Measurements from ENCODE around the gene GAA.
"Not testable (repeated sequence)": the region's sequence is repeated elsewhere in the genome, so short reads cannot be mapped to it uniquely, and the experiment has no call there.

GAA gene

DNA sequence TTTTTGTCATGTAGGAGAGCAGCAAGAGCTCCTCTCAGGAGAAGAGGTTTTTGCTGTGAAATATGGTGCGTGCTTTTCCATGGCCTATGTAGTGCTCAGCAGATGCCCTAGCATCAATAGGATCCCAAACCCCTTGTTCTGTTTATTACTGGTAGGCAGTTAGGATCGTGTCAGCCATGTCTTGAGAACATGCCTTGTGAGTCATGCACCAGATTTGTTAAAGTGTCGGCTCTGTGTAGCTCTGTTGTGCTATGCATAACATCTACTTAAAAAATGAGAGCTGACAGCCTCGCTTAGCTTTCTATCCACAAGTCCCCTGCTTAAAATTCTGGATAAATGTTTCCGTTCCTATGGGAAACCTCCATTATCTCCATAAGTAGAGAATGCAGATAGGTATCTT lies 50.0 kb downstream of the GAA start:
- no peak for DNase-seq

DNA sequence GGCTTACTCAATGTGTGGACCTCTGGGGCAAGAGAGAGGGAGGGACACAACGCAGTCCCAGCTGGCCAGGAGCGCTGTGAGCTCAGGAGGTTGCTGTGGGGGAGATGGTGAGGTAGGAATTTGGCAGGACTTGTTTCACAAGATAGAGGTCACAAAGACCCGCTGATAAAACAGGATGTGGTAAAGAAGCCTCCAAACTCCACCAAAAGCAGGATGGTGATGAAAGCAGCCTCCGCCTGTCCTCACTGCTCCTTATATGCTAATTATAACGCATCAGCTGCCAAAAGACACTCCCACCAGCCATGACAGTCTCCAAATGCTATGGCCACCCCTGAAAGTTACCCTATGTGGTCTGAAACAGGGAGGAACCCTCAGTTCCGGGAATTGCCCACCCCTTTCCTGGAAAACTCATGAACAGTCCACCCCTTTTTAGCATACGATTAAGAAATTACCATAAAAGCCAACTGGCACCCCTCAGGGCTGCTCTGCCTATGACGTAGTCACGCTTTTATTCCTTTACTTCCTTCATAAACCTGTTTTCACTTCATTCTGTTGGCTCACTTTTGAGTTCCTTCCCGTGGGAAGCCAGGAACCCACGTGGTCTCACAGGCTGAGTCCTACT lies 50.8 kb downstream of the GAA start:
- DNase-seq, result no peak

DNA sequence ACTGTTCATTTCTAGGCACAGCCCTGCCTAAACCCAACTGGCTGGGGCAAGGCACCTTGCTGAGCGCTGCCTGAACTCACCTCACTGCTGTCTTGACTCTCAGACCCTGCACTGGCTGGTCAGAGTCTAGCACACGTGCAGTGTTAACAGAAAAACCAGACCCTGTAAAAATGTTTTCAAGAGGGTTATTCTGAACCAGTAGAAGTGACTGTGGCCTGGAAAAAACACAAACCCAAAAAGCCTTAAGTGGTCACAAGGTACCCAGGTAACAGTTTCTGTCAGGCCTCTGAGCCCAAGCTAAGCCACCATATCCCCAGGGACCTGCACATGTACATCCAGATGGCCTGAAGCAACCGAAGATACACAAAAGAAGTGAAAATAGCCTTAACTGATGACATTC lies 51.6 kb downstream of the GAA start:
- no peak for DNase-seq

DNA sequence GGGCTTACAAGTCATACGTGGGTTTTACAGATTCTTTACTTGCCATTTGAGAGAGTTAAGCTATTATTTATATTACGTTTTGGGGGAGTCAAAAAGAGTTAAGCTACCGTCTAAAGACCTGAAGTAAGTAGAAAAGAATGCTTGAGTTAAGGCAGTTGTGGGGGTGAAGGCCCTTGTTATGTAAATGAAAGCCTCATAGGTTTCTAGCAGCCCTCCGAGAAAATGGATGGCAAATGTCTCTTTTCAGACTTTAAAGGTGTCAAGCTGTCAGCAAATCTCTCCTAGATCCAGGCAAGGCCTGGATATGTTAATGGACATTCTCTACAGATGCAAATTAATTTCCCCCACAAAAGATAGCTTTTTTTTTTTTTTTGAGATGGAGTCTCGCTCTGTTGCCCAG lies 52.8 kb downstream of the GAA start:
- DNase-seq, result no peak

DNA sequence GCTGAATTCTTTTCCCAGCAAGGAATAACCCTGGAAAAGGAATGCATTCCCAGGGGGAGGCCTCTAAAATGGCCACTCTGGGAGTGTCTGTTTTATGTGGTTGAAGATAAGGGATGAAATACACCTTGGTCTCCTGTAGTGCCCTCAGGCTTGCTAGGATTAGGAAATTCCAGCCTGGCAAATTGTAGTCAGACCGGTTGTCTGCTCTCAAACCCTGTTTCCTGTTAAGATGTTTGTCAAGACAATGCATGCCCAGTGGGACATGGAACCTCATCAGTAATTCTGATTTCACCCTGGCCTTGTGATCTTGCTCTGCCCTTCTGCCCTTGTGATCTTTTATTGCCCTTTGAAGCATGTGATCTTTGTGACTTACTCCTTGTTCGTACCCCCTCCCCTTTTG lies 54.2 kb downstream of the GAA start:
- DNase-seq, result not testable (repeated sequence)

DNA sequence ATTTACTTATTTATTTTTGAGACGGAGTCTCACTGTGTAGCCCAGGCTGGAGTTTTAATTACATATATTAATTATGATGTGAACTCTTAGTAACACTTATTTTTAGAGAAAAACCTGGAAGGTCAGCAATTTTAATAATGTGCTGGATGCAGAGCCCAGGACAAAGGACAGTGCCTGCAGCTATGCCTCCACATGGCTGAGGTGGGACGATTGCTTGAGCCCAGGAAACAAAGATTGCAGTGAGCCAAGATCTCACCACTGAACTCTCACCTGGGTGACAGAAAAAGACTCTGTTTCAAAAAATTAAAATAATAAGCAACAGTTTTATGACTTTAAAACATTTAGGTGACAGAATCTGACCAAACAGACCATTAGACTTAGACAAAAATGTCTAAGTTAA lies 57.5 kb downstream of the GAA start:
- no peak for DNase-seq

DNA sequence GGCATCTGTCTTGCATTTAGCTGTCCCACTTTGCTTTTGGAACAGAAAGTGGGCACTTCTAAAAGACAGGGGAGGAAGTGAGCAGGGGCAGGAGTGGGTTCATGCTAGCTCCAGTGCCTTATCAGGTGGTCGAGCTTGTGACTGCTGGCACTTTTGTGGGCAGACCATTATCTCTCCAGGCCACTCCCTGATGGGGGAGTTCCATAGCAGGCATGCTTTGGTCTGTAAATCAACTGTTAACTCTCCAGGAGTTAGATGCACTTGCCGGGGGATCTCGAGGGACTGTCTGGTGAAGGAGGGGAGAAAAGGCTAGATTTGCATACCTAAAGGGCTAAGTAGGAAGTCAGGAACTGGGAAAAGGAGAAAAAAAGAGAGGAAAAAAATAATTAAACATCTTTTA lies 59.2 kb downstream of the GAA start:
- no peak for DNase-seq

DNA sequence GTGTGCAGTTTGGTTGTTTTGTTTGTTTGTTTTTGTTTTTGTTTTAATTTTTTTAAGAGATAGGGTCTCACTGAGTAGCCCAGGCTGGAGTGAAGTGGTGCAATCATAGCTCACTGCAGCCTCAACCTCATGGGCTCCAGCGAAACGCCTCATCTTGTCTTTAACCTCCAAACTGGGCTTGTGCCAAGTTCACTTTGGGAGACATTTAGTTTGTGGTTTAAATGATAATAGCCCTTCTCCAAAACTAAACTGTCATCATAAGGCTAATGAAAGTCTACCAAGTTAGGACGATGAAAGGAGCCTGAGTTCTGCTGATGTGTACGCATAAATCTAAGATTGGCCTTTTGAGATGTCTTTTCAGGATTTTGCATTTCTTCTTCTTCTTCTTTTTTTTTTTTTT lies 62.0 kb downstream of the GAA start:
- DNase-seq, result no peak

DNA sequence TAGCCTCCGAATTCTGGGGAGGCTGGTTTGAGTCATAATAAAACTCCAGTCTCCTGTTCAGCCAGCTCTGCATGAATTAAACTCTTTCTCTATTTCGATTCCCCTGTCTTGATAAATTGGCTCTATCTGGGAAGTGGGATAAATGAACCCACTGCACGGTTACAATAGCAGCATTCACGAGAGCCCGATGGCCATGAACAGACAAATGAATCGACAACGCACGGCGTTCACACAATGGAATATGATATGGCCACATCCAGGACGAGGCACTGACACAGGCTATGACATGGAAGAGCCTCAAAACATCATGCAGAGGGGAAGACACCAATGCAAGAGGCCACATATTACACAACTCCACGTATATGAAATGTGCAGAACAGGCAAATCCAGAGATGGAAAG lies 62.8 kb downstream of the GAA start:
- DNase-seq, result no peak

DNA sequence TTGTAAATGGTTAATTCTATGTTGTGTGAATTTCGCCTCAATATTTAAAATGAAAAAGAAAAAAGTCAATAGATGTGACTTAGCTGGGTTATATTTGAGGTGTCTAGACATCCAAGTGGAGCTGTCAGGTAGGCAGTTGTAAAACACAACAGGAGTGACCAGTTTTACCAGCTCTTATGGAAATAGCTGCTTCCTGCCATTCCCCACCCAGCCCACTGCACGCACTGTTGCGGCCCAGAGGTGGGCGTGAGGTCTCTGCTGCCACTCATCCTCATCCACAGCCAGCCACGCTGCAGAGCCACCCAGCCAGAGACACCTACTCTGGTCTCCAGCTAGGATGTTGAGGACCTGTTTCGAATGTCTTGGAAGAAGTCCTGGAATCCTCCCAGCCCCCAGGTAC lies 65.1 kb downstream of the GAA start:
- DNase-seq, result no peak

DNA sequence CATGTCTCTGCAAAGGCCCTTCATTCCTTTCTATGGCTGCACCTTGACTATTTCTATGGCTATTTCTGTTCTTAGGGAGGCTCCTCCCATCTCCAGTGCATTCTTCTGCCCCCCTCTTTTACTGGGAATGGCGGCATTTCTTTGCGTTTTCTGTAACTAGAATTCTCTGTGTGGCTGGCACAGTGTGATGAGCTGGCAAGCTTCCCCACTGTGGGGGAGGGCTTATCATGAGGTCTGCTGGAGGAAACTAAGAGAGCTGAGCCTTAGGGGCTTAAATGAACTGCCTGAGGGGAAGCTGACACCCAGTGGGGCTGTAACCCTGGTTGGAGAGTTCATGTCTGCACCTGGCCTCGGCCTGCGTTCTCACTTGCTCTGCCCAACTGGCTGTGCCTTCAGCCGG lies 67.0 kb downstream of the GAA start:
- no peak for DNase-seq

DNA sequence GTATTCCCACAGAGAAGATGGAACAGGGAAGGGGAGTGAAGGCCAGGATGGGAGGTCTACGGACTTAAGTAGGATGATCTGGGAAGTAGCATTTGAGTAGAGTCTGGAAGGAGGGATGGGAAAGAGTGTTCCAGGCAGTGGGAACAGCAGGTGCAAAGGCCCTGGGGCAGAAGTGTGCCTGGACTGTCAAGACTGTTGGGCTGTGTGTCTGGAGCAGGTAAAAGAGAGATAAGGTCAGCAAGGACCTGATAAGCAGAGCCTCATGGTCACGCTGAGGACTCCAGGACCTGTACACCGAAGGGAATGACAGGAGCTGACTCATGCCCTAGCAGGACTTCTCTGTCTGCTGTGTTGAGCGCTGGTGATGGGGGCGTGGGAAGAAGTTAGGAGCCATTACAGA lies 67.7 kb downstream of the GAA start:
- DNase-seq, result no peak
